GM12878 (cell line): Measurements from ENCODE around the gene ZNF45. TPM values are rescaled to one million over a fixed set of nuclear protein-coding genes. Genes with fewer than 3 reads are reported as not detected.

Source experiments
- ATAC-seq: fragments of 200-7000 bp; cut with Tn5 transposase; 3 replicates; pipeline ENCODE4 v1.9.1; 2020; ENCODE audit warnings: mild to moderate bottlenecking, moderate library complexity
- BruUV-seq: library from RNA; stranded (reverse); fragments of 400-500 nt; replicated peaks from 2 replicates; lab custom pipeline; 2021; lab: Mats Ljungman, UMichigan
- CTCF ChIA-PET: fragments of 300-600 bp; sonication (Branson Sonifier 250); formaldehyde crosslinking; extraction: SDS; loops from one replicate; lab custom pipeline; 2021; ENCODE audit warnings: inconsistent platforms; lab: Yijun Ruan, JAX
- POLR2A ChIA-PET: fragments of 350-600 bp; formaldehyde crosslinking; extraction: SDS; loops from one replicate; lab custom pipeline; 2021; ENCODE audit warnings: inconsistent platforms; lab: Charles Lee
- RAD21 ChIA-PET: fragments of 300-600 bp; sonication (Branson Sonifier 250); formaldehyde crosslinking; loops from one replicate; lab custom pipeline; 2023; ENCODE audit warnings: antibody characterized with exemption; ENCODE audit not compliant: unreplicated experiment; lab: Charles Lee
- SMC1A ChIA-PET: fragments of 300-600 bp; sonication (Branson Sonifier 250); formaldehyde crosslinking; loops from one replicate; lab custom pipeline; 2023; ENCODE audit not compliant: unreplicated experiment, uncharacterized antibody; lab: Charles Lee
- DNase-seq: peaks from one replicate; pipeline ENCODE4 v3.0.0-alpha.2; 2011; ENCODE audit warnings: low read depth, low spot score
- FAIRE-seq: peaks from 3 replicates; lab custom pipeline; 2011; peaks lifted over from hg19 to GRCh38; lab: Jason Lieb, UNC
- H2AFZ ChIP-seq: 2 replicates; pipeline ENCODE4 v1.6.0; 2011; ENCODE audit warnings: low read depth, low read length, control low read depth; ENCODE audit not compliant: control insufficient read depth
- H3K27ac ChIP-seq: 2 replicates; pipeline ENCODE4 v1.5.1; 2011; ENCODE audit warnings: control low read depth; ENCODE audit not compliant: control insufficient read depth, insufficient read depth
- H3K27me3 ChIP-seq, 2 experiments: replicated peaks in 1 of 2; 2 replicates each; pipeline versions ENCODE4 v1.6.0 to v1.6.1; 2011; ENCODE audit warnings: low read length in 1 of 2; ENCODE audit not compliant: control insufficient read depth in 2 of 2, insufficient read depth in 2 of 2
- H3K36me3 ChIP-seq, 2 experiments: 2 replicates each; pipeline ENCODE4 v1.5.1; 2011; ENCODE audit warnings: low read length in 1 of 2; ENCODE audit not compliant: control insufficient read depth in 2 of 2, insufficient read depth in 2 of 2
- H3K4me1 ChIP-seq: 2 replicates; pipeline ENCODE4 v1.6.1; 2011; ENCODE audit warnings: mild to moderate bottlenecking, low read length, moderate library complexity, mixed read lengths; ENCODE audit not compliant: control insufficient read depth, insufficient read depth
- H3K4me2 ChIP-seq: 2 replicates; pipeline ENCODE4 v1.6.0; 2011; ENCODE audit warnings: control low read depth; ENCODE audit not compliant: control insufficient read depth, insufficient read depth
- H3K4me3 ChIP-seq: fragments of 200-600 bp; sonication (generic); 2 replicates; pipeline ENCODE4 v1.5.1; 2016
- H3K79me2 ChIP-seq: 2 replicates; pipeline ENCODE4 v1.6.0; 2011; ENCODE audit warnings: low read length; ENCODE audit not compliant: control insufficient read depth, insufficient read depth
- H3K9ac ChIP-seq: 2 replicates; pipeline ENCODE4 v1.8.0; 2011; ENCODE audit warnings: low read length, control low read depth, mixed read lengths; ENCODE audit not compliant: control insufficient read depth, insufficient read depth
- H3K9me3 ChIP-seq: replicated peaks from 3 replicates; pipeline ENCODE4 v1.5.1; 2011; ENCODE audit warnings: mild to moderate bottlenecking, low read length; ENCODE audit not compliant: control insufficient read depth, insufficient read depth
- H4K20me1 ChIP-seq: 2 replicates; pipeline ENCODE4 v1.6.0; 2011; ENCODE audit not compliant: control insufficient read depth, insufficient read depth
- BCL3 ChIP-seq: IDR thresholded peaks from 2 replicates; pipeline ENCODE4 v1.6.1; 2011; ENCODE audit warnings: borderline replicate concordance, low read depth, mild to moderate bottlenecking, moderate library complexity, low read length; ENCODE audit not compliant: insufficient read depth, poor library complexity, severe bottlenecking
- CBFB ChIP-seq: IDR thresholded peaks from 2 replicates; pipeline ENCODE4 v1.6.1; 2016; ENCODE audit warnings: antibody characterized with exemption, low read depth
- EZH2 ChIP-seq: IDR thresholded peaks from 2 replicates; pipeline ENCODE4 v1.6.1; 2012; ENCODE audit warnings: low read depth, mild to moderate bottlenecking, control low read depth, inconsistent platforms, low read length, borderline replicate concordance; ENCODE audit not compliant: control insufficient read depth
- FOXM1 ChIP-seq: IDR thresholded peaks from 2 replicates; pipeline ENCODE4 v1.6.1; 2012; ENCODE audit warnings: low read depth, mild to moderate bottlenecking, inconsistent platforms, low read length, moderate library complexity
- IRF5 ChIP-seq: fragments of 450-650 bp; IDR thresholded peaks from 2 replicates; pipeline ENCODE4 v1.6.1; 2017; ENCODE audit warnings: borderline replicate concordance
- NFYB ChIP-seq: IDR thresholded peaks from 2 replicates; pipeline ENCODE4 v1.6.1; 2011; ENCODE audit warnings: low read depth, mild to moderate bottlenecking, low read length, improper control_type of control experiment, moderate library complexity; ENCODE audit not compliant: insufficient read depth
- PML ChIP-seq: IDR thresholded peaks from 2 replicates; pipeline ENCODE4 v1.6.1; 2012; ENCODE audit warnings: low read length, inconsistent platforms
- POLR2A ChIP-seq: IDR thresholded peaks from 2 replicates; pipeline ENCODE4 v1.6.1; 2011; ENCODE audit warnings: low read depth, mild to moderate bottlenecking, low read length
- STAT3 ChIP-seq: IDR thresholded peaks from 2 replicates; pipeline ENCODE4 v1.6.1; 2011; ENCODE audit warnings: low read depth, low read length, improper control_type of control experiment
- TAF1 ChIP-seq: IDR thresholded peaks from 2 replicates; pipeline ENCODE4 v1.6.1; 2011; ENCODE audit warnings: mild to moderate bottlenecking, low read depth, low read length, borderline replicate concordance
- ZNF207 ChIP-seq: fragments of 450-650 bp; IDR thresholded peaks from 2 replicates; pipeline ENCODE4 v1.6.1; 2014; ENCODE audit warnings: antibody characterized with exemption, mild to moderate bottlenecking, borderline replicate concordance
- WGBS: methylation state at CpG from one replicate; pipeline ENCODE4 v1.1.6; 2016; ENCODE audit warnings: low lambda C conversion rate; ENCODE audit not compliant: insufficient replicate concordance, insufficient coverage; ENCODE audit errors: missing lambda C conversion rate; 5-methylcytosine and 5-hydroxymethylcytosine counted together
- in situ Hi-C: fragments of 300-500 bp; cut with MboI; formaldehyde crosslinking; loops from 9 replicates; pipeline ENCODE4 v1.14.3; 2018; ENCODE audit warnings: mixed read lengths
- intact Hi-C: fragments of 100-400 bp; cut with micrococcal nuclease; formaldehyde crosslinking; loops from one replicate; pipeline ENCODE4 v1.14.2; 2022; ENCODE audit not compliant: unreplicated experiment
- polyA plus RNA-seq, 11 experiments: library from polyadenylated mRNA; depleted of rRNA in 4 of 11; unstranded in 6 of 11; stranded (reverse) in 5 of 11; fragments of >200 nt; fragmentation: Nextera tagmentation in 4 of 11; fragmentation: Illumina TruSeq in 1 of 11; extraction: Ambion mirVana in 4 of 11; extraction: Trizol in 1 of 11; gene quantifications; 1 replicate in 1 of 11; 2 replicates in 10 of 11; pipeline versions ENCODE4 v1.2.1 to v1.2.3, GENCODE V29; 2011 to 2016; ENCODE audit warnings: inconsistent platforms in 2 of 11, missing spikeins in 2 of 11, low read depth in 1 of 11
- total RNA-seq, 4 experiments: library from RNA; depleted of rRNA in 3 of 4; stranded (reverse); fragments of >200 nt in 3 of 4; fragmentation: Illumina TruSeq in 1 of 4; extraction: Trizol in 1 of 4; gene quantifications; 2 replicates each; pipeline versions ENCODE4 v1.2.1 to v1.2.3, GENCODE V29; 2013 to 2021
- TF ChIP-seq, protein P1 (sequence below): fragments of 450-650 bp; IDR thresholded peaks from 2 replicates; pipeline ENCODE4 v1.6.1; 2017; ENCODE audit warnings: mild to moderate bottlenecking
- TF ChIP-seq, protein P2 (sequence below): fragments of 450-650 bp; IDR thresholded peaks from 2 replicates; pipeline ENCODE4 v1.6.1; 2017; ENCODE audit warnings: low read depth, mild to moderate bottlenecking, moderate library complexity
- TF ChIP-seq, protein P3 (sequence below): IDR thresholded peaks from 2 replicates; pipeline ENCODE4 v1.6.1; 2011; ENCODE audit warnings: borderline replicate concordance, low read depth, mild to moderate bottlenecking, moderate library complexity, mixed read lengths, low read length; ENCODE audit not compliant: insufficient read depth; ENCODE audit errors: extremely low read length

Gene ZNF45
- total and polyA plus RNA-seq, 10 of the 15 experiments (the other 5 are each of a cell fraction or from before 2014, with no cell fraction given): 4.2 to 23.1 (median 15.9) TPM

DNA sequence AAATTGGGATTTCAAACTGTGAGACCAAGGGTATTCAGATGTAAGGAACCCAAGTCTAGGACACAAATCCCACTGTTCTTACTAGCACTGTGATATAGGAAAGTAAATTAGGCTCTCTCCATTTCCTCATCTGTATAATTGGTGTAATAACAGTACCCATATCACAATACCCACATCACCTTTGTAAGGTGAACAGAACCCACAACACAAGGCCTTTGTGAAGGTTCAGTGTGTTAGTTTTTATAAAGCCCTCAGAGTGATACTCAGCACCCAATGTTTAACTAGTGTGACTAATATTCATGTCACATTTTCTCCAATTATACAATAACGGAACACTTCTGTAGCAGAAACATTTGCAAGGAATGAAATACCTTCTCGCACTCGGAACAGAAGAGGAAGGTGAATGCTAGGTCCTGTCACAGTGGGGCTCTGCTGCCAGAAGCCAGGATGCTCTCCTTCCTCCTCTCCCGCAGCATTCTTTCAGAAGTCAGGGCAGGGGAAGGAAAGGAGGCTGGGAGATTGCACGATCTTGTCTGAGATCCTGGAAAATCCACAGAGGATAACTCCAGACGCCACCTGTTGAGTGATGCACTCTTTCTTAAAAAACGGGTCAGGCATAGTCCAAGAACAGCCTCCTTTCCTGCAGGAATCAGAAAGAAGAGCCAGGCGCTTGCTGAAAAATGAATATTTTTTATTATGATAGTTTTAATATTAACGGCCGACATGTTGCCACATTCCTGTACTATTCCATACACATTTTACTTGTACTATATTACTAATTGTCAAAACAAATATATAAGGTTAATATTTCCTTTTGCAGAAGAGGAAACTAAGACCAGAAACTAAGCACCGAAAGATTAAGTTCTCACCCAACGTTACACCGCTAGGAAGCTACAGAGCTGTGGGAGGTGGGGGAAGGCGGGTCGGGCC, 762 bp downstream of the ZNF45 start (continued):
- TF ChIP-seq, protein P1, sequence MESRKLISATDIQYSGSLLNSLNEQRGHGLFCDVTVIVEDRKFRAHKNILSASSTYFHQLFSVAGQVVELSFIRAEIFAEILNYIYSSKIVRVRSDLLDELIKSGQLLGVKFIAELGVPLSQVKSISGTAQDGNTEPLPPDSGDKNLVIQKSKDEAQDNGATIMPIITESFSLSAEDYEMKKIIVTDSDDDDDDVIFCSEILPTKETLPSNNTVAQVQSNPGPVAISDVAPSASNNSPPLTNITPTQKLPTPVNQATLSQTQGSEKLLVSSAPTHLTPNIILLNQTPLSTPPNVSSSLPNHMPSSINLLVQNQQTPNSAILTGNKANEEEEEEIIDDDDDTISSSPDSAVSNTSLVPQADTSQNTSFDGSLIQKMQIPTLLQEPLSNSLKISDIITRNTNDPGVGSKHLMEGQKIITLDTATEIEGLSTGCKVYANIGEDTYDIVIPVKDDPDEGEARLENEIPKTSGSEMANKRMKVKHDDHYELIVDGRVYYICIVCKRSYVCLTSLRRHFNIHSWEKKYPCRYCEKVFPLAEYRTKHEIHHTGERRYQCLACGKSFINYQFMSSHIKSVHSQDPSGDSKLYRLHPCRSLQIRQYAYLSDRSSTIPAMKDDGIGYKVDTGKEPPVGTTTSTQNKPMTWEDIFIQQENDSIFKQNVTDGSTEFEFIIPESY: no peak
- TF ChIP-seq, protein P2, sequence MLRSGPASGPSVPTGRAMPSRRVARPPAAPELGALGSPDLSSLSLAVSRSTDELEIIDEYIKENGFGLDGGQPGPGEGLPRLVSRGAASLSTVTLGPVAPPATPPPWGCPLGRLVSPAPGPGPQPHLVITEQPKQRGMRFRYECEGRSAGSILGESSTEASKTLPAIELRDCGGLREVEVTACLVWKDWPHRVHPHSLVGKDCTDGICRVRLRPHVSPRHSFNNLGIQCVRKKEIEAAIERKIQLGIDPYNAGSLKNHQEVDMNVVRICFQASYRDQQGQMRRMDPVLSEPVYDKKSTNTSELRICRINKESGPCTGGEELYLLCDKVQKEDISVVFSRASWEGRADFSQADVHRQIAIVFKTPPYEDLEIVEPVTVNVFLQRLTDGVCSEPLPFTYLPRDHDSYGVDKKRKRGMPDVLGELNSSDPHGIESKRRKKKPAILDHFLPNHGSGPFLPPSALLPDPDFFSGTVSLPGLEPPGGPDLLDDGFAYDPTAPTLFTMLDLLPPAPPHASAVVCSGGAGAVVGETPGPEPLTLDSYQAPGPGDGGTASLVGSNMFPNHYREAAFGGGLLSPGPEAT: no peak
- TF ChIP-seq NFYB: no peak

DNA sequence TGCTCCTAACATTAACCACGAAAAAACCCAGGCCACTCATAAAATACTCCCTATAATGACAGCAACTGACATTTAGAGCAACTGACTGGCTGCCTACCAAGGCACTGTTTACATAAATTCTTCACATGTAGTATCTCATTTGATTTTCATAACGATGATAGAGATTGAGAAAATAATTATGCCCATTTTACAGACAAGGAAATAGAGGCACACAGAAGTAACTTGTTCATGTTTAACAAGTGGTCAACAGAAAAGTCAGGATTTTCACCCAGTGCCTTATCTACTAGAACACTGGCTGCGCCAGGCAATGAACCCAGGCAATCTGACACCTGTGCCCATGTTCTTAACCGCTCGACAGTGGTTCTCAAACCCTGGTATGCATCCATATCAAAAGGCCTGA, 6.3 kb downstream of the ZNF45 start:
- WGBS: 98% methylated on average over 5 of the region's 5 CpGs
- peaks cover 2% of the 10 kb centered on the region; the same call in 1 of the 3 replicates for H3K9me3 ChIP-seq
- ChIA-PET CTCF (no interaction called here), POLR2A (no interaction called here), RAD21 (no interaction called here), SMC1A (no interaction called here)
- no peak for ATAC-seq
- peaks cover 2 to 36% of the 10 kb centered on the region in 2 experiments for H3K36me3 ChIP-seq
- H3K4me3 ChIP-seq: no peak overlapping the region
- H3K27me3 ChIP-seq: no peaks in the 10 kb centered on the region
- DNase-seq: no peak
- H3K4me1 ChIP-seq: no peaks in the 10 kb centered on the region
- no peak for FAIRE-seq
- no peak overlapping the region for H3K9ac ChIP-seq
- intact Hi-C loops (no loop called here), in situ Hi-C loops (no loop called here)
- BruUV-seq: no TSS peak
- no peaks in the 10 kb centered on the region for H4K20me1 ChIP-seq
- no peak overlapping the region for H2AFZ ChIP-seq
- peaks cover 2% of the 10 kb centered on the region; the same call in 1 of the 2 replicates for H3K79me2 ChIP-seq
- H3K27ac ChIP-seq: no peak overlapping the region
- no peak overlapping the region for H3K4me2 ChIP-seq
- no peak for TF ChIP-seq ZNF207
- TF ChIP-seq IRF5: no peak
- no peak for TF ChIP-seq EZH2
- no peak for TF ChIP-seq FOXM1
- no peak for TF ChIP-seq BCL3
- no peak for TF ChIP-seq PML
- no peak for TF ChIP-seq CBFB
- TF ChIP-seq TAF1: no peak
- TF ChIP-seq, protein P3, sequence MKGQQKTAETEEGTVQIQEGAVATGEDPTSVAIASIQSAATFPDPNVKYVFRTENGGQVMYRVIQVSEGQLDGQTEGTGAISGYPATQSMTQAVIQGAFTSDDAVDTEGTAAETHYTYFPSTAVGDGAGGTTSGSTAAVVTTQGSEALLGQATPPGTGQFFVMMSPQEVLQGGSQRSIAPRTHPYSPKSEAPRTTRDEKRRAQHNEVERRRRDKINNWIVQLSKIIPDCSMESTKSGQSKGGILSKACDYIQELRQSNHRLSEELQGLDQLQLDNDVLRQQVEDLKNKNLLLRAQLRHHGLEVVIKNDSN: no peak
- no peak for TF ChIP-seq POLR2A
- no peak for TF ChIP-seq STAT3
